ENCODE data around the gene CNTN5.
"Not testable (repeated sequence)": the region's sequence is repeated elsewhere in the genome, so short reads cannot be mapped to it uniquely, and the experiment has no call there.

The CNTN5 gene

DNA sequence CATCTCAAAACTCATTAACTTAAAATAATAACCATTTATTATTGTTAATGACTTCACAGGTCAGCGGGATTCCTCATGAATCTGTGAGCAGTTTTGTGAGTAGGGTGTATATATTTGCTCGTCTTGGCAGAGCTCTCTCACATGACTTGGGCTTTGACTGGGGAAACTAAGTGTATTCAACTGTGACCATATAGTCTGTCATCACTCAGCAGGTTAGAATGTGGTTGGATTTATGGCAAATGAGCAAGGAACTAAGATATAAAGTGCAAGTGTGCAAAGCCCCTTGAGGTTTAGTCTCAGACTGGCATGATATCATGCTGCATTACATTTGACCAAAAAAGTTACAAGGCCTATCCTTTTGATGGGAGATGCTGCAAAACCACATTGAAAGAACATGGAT, 254.8 kb downstream of the CNTN5 start:
- DNase-seq (ENCODE audit: low read depth): no peak

DNA sequence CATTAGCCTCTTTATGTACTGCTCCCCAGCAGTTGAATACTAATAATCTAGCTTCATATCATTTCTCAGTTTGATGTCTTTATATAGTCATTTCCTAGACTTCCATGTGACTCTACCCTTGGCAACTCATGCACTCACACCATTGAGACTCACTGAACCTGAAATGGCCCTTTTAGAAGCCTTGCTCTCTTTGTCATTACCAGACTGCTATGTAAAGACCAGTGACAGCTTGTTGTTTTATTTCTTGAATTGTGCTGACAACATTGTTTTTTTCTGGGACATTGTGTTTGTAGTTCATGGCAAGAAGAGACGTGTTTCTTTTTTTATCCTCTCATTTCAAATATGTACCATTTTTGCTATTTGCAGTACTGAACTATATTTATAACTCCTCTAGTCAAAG, 256.5 kb downstream of the CNTN5 start:
- DNase-seq (ENCODE audit: low read depth): no peak

DNA sequence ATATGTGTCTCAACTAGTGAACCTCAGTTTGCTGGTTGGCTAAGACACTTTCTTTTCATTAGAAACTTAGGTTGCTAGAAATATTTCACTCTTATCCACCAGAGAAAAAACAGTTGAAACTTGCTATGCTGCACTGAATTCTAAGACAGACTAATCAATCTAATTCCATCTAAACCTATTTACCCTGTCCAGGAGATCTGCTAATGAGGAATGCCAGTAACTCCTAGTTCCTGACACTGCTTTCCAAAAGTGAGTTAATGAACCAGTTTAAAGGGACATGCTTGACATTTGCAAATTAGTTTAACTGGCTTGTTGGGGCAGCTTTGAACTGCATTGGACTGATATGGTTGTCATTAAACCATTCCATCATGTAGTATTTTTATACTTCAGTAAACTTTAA, 258.5 kb downstream of the CNTN5 start:
- no peak for DNase-seq (ENCODE audit: low read depth)

DNA sequence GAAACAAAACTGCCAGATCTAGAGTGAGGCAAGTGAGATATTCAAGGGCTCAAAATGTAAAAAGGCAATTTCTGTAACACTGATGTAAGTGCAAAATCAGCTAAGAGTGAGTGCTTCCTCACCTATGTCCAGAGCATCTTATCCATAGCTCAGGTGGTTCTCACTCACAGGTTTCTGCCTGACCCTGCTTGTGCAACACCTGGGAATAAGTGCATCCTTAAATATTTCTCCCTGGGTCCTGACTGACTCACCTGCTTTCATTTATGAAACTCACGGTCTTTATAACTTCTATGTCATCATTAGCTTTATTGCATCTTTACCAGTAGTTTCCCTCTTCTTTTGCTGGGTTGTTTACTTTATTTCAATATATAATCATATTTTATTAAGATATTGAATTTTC, 260.6 kb downstream of the CNTN5 start:
- no peak for DNase-seq (ENCODE audit: low read depth)

DNA sequence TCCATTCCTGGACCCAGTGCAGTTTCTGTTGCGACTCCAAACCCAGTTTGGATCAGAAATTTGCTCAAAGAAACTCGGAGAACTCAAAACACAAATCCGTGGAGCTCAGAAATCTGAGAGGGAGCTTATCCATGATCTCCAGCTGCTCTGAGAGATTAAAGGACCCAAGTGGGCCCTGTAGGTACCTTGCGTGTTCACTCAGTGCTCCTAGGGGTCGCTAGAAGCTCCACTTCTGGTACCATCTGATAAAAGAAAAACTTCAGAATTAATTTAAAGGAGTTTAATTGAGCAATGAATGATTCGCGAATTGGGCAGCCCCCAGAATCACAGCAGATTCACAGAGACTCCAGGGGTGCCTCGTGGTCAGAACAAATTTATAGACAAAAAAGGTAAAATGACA, 277.2 kb downstream of the CNTN5 start:
- not testable (repeated sequence) for DNase-seq (ENCODE audit: low read depth)

DNA sequence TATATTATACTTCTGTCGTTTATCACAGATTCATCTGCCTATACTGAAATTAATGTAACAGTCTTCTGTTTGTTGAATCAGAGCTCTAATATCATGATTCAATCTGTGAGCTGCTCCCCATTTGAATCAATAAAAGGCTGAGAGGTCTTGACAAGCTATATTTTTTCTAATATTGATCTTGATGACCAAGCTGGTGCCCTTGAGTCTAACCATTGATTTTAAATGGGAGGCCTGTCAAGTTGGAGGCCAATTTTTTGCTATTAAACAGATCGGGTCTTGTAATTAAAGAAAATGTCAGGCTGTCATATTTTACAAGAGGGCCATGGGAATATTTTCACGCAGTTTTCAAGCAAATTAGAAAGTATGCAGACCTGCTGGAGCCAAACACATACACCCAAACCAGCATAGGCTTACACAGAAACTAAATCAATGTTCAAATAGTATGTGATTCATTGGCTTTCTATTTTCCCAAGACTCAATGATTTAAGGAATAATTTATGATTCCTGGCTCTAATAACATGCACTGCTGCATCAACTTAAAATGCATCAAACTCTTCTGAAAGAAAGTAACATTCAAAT, 286.9 kb downstream of the CNTN5 start:
- no peak for DNase-seq (ENCODE audit: low read depth)

DNA sequence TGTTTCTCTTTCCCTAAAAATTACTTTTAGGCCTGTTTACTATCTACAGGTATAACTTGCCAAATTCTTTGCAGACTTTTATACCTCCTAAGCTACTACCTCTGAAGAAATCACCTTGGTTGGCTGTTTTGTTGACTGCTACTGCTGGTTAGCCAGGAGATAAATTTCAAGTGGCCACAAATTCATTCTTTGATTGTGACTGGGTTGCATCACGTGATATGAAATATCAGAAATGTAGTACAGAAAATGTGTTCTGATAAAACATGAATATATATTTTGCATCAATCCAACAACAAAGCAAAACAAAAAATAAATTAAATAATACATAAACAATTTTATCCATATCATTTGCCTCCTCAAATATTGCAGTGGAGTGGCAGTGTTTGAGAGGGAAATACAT, 291.1 kb downstream of the CNTN5 start:
- DNase-seq (ENCODE audit: low read depth): no peak

DNA sequence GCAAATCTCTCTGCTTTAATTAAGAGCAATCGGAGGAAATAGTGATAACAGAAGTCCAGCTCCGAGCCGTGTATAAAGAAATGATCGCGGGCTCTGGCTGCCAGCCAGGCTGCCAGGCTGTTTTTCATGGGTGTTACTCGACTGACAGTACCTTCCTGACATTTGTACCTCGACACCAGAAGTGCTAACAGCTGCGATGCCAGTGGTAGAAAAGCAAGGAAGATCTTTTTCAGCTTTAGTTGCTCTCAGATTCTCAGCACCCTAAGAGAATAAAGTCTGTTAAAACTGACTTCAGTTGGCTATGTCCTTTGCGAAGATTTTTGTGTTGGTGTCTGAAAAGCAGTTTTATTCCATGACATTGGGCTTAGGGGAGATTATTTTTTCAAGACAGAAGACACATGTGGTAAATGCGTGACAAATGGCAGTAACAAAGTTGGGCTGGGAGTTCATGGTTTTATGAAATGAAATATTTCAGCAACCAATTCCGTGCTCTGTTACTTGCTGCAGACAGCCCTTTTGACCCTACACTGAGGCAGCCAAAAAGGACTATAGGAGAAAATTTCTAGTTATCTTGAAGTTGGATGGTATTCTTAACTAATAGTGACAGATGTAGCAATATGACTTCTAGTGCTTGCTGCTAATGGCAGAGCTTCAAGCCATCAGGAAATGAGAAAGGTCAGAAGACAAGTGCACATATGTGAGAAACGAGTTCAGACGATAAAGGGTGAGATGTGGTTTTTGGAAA, 296.2 kb downstream of the CNTN5 start:
- DNase-seq (ENCODE audit: low read depth): no peak

DNA sequence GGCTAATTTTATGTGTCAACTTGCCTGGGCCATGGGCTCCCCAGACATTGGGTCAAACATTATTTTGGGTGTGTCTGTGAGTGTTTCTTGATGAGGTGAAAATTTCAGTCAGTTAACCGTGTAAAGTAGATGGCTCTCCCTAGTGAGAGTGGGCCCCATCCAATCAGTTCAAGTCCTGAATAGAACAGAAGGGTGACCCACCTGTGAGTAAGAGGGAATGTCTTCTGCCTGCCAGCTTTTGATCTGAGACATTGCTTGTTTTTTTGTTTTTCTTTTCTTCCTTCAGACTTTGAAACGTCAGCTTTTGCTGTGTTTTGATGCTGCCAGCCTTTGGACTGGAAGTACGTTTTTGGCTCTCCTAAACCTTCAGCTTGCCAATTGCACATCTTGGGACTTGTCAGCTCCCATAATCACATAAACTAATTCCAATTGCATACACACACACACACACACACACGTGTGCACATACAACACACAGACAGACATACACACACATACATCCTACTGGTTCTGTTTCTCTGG, 300.1 kb downstream of the CNTN5 start:
- no peak for DNase-seq (ENCODE audit: low read depth)

DNA sequence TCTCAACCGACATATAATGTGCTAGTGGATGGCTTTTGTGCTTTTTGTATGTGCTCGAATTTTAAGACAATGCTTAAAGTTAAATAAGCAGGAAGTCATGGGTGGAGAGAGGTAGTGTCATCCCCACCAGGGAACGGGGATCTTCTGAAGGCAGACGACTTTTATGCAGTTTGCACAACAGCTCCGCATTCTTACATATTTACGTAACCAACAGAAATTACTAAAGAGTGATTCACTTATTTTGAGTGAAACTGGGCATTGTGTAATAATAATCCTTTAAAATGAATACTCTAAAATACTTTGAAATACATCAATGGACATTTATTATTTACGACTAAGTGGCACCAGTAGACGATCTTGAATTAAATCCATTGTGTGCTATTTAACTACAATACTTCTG, 305.1 kb downstream of the CNTN5 start:
- no peak for DNase-seq (ENCODE audit: low read depth)

DNA sequence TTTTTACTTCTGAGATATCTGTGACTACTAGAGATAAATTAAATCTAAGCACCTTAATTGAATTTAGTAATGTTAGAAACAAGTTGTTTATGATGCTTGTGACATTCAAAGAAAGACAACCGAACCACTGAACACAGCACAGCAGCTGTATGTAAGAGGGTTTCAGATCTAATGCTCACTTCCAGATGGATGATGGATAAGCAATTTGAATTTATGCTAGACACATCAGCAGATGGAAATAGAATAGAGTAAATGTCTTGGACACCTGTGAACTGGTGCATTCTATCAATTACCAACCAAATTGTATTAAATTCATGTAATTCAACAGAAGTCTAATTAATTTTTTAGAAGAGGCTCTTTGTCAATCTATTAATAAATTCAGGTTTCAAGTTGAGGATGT, 306.3 kb downstream of the CNTN5 start:
- no peak for DNase-seq (ENCODE audit: low read depth)

DNA sequence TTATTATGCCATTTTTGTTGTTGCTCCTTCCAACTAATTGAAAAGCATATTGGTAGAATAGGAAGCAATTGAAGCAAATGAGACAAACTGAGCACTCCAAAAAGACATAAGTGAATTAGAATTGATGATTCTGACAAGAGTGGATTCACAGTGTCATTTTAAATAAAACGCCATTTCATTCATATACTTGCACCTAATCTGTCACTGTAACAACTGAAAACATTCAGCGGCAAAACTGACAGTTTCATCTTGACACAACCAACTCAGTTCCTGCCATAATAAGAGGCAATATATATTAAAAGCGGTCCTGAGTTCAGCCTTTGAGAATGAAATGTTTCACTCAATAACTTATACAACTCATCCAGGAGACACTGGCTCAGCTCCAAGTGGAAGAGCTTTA, 306.8 kb downstream of the CNTN5 start:
- no peak for DNase-seq (ENCODE audit: low read depth)

DNA sequence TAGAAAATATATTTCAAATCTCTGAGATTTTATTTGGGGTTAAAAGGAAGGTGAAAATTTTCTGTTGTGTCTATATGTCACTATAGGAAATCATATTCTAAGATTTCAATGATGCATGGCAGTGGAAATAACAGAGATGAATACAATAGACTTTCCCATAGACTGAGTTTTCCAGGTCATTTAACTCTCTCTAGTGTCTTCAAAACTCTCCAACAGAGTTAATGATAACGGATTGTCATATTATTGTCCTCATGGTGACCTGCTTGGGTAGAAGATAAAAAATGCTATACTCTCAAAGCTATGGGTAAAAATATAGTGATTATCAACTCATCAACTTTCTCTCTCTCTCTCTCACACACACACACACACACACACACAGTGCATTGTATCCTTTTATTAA, 312.9 kb downstream of the CNTN5 start:
- DNase-seq (ENCODE audit: low read depth): no peak

DNA sequence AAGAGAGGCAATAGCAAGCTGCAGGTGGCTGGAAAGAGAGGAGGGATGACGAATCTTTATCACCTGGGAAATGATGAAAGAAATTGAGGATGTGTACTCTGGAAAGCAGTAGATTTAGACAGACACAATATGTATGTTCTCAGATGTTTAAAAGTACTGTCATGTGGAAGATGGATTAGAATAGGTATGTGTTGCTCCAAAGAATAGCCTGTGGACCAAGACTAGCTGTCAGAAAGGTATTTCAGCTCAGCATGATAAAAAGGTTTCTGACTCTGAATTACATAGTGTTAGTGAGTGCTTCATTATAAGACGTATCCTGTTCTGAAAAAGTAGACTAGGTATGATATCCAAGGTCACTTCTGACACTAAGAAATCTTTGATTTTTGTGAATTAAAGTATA, 322.4 kb downstream of the CNTN5 start:
- DNase-seq (ENCODE audit: low read depth): no peak

DNA sequence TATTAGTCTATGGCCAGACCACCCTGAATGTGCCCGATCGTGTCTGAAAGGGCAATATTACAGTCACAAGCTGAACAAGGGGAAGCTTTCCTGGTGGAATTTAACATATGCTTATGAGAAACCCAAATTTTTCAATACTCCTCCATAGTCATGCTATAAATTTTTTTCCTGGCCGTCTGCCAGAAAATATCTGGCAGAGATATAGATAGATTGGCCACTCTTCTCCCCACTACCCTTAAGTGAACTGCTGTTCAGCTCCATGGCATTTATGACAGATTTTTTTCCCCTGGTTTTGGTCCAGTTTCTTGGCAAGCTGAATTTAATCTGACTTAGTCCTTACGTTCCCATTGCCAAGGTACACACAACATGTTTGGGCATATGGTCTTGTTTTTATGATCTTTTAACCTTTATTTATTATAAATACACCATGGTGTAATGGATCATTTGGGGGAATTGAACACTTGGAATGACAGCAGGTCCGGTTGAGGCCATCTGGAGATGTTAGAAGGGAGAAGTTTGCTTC, 328.5 kb downstream of the CNTN5 start:
- no peak for DNase-seq (ENCODE audit: low read depth)

DNA sequence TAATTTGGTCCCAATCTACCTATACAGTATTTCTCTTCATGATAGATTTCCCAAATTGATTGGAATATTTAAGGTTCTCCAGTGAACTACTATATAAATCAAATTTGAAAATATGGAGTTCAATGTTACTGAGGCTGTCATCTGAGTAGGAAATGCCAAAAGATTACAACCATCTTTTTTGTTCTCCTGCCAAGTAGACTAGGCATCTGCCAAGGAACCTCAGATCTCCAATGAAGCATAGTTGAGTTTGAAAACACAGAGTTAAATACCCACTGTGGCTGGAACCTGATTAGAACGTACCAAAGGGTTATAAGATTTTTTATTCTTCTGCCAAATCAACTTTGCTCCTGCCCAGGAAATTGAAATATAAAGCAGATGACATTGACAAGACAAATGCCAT, 330.9 kb downstream of the CNTN5 start:
- no peak for DNase-seq (ENCODE audit: low read depth)

DNA sequence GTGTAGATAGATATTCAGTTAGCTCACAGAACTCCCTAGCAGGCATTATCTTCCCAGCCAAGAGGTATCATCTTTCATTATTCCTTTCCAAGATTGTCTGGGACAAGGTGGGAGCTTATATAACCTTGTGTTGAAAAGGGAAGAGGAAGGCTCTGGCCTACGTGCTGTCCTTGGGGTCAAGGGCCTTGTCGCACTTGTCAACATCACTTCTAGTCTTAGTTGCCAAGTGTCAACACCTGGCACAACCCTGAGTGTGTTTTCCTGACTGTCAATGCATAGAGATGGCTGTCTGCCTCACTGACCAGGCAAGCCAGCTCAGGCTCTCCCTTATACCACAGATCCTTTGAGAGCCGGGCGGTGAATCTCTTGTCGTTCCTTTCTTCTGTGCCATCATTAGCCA, 331.9 kb downstream of the CNTN5 start:
- DNase-seq (ENCODE audit: low read depth): no peak

DNA sequence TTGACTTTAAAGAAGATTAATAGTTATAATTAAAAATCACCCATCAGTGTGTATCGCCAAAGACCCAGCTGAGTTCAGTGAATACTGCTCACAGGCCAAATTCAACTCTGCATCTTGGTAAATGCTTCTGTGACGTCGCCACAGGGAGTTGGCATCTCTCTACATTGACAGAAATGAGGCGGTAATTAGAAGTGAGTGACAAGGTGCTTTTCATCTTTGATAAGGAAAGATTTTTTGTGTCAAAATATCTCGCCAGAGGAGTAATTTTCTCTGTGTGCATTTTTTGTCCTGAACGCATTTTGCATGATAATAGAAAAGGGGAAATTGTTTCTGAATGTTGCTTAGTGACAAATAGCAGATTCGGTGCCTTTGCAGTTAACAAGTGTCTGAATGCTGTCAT, 345.8 kb downstream of the CNTN5 start:
- DNase-seq (ENCODE audit: low read depth): no peak

DNA sequence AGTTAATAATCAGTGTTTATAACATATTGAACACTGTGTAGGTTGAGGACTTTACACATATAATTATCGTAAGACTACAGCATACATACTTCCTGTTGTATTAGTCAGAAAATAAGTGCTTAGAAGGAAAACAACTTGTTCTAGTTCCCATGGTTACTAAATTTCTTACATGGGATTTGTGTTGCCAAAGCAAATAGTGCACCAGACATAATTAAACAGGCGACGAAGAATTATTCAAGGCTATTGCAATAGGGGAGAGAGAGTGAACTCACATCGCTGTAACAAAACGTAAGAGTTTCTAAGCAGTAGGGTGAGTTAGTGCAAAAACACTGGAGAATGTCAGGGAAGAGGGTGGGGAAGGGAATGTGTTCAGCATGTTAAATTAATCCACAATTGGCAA, 347.8 kb downstream of the CNTN5 start:
- no peak for DNase-seq (ENCODE audit: low read depth)

DNA sequence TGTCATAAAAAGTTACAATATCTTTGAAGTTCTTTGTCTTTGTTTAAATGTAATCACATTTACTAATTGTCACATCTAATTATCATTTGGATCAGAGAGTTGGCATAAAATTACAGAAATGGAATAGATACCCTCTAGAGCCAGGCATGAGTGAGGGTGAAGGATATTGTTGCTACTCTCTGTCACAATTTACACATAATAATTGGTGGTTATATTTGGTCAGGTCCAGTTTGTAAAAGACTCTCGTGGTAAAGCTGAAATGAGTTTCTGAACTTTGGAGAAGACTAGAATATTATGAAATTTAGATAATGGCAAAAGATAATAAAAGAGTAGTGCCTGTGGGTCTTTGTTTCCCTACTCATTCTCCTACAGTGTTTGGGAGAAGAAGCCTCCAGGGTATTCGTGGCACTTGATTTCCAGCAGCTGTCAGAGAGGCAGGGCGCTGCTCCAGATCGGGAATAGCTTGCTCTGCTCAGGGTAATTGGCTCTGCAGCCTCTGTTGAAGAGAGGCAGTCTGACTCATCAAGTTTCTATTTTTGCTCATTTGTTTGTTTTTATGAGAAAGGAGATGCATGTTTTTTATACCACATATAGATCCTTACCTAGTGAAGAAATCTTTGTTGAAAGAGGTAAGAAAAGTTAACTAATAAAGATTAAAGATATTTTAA, 349.9 kb downstream of the CNTN5 start:
- no peak for DNase-seq (ENCODE audit: low read depth)

DNA sequence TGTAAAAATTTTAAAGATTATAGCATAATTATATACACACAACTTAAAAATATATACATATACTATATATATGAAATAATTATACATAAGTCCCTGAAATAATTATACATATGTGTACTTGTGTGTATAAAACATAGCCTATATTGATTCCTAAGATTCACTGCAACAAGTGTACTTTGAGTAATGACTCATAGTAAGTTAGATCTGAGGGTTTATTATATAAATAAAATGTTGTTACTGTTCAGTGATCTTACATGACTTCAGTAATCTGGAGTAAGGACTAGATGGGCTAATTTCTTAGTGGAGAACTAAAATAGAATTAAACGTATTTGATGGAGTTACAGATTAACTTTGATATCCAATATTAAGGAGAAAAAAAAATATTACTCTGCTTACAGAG, 350.5 kb downstream of the CNTN5 start:
- no peak for DNase-seq (ENCODE audit: low read depth)

DNA sequence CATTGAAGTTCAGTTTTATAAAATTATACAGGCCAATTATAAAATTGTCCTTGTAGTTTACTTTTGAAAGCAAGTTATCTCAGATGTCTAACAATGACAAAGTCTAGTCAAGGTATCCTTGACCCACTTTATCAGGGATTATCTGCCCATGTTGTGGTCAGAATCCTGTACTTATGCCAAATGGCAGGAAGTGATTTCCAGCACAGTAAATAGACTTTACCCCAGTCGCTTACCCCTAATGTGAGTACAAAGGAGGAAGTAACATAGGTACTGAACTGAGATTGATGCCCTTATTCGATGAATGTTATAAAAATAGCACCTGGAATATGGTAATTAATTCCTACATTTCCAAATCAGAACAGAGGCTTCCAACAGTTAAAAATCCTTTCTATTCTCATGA, 355.7 kb downstream of the CNTN5 start:
- DNase-seq (ENCODE audit: low read depth): no peak

DNA sequence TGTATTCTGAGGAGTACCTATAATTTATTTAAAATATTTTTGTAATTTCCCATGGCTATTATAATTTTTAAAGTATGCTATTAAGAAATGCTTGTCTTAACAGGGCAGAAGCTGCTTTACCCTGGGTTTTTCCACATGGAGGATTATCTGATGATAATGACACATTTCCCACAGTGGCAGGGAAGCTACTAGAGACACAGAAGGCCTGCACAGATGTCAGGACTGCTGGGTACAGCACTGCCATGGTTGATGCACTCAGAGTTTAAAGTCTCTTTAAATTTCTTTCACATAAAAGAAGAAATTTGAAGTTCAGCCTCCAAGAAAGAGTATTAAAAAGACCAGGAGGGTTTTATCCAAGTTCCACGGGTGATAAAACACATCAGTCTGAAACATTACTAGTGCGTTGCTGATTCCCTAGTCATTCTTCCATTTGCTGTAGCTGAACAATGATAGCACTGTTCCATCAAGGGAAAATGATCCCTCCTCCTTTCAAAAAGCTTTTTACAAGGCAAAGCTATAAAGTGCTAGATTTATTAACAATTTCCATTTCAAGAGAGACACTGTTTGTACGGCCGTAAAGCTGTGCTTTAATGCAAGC, 363.0 kb downstream of the CNTN5 start:
- DNase-seq (ENCODE audit: low read depth): no peak
